Measurements from ENCODE around the gene LAMA4.

DNA sequence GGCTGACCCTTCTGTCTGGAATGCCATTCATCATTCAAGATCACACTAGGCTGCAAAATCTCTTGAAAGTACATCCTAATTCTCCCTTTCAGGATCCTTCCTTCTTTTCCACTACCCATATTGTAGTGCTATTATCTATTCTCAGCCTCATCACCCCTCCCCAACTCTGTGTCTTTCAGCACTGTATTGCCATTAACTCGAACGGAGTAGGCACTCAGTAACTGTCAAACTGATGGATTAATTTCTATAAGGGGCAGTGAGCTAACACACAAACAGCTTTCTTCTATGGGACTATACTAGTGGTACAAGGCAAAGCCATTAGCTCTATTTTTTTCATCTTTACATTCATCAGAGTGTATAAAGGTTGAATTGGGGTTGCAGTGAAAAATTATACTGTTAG is 46.6 kb downstream of the LAMA4 start:
- TF ChIP-seq SP1 (IDR thresholded peaks at IDR 0.05), result no peak
- no peak for TF ChIP-seq SUZ12 (IDR thresholded peaks at IDR 0.05)
- TF ChIP-seq LEF1 (IDR thresholded peaks at IDR 0.05; ENCODE audit: borderline replicate concordance), result no peak
- no peak for TF ChIP-seq ZNF384 (IDR thresholded peaks at IDR 0.05)
- TF ChIP-seq NFRKB (IDR thresholded peaks at IDR 0.05), result no peak
- no peak for TF ChIP-seq FOXK2 (IDR thresholded peaks at IDR 0.05)
- TF ChIP-seq BHLHE40 (IDR thresholded peaks at IDR 0.05; ENCODE audit: borderline replicate concordance), result no peak
- TF ChIP-seq L3MBTL2 (conservative IDR thresholded peaks at IDR 0.05), result no peak
- TF ChIP-seq ELF4 (IDR thresholded peaks at IDR 0.05), result no peak
- no peak for TF ChIP-seq TARDBP (IDR thresholded peaks at IDR 0.05)
- no peak for TF ChIP-seq FOXA1 (IDR thresholded peaks at IDR 0.05)
- TF ChIP-seq, protein P1, sequence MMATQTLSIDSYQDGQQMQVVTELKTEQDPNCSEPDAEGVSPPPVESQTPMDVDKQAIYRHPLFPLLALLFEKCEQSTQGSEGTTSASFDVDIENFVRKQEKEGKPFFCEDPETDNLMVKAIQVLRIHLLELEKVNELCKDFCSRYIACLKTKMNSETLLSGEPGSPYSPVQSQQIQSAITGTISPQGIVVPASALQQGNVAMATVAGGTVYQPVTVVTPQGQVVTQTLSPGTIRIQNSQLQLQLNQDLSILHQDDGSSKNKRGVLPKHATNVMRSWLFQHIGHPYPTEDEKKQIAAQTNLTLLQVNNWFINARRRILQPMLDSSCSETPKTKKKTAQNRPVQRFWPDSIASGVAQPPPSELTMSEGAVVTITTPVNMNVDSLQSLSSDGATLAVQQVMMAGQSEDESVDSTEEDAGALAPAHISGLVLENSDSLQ (IDR thresholded peaks at IDR 0.05), result peak; percentile 73

Measured in HEK293T (cell line).